CD8-positive, alpha-beta memory T cell (primary cell): ENCODE results near the gene AMH. TPM values are rescaled to one million over a fixed set of nuclear protein-coding genes. Genes with fewer than 3 reads are reported as not detected.

Experiments used
- CTCF ChIA-PET: fragments of 350-600 bp; sonication (Branson Sonifier 250); formaldehyde crosslinking; loops from one replicate; lab custom pipeline; 2021; ENCODE audit warnings: antibody characterized with exemption; lab: Charles Lee
- POLR2A ChIA-PET: fragments of 350-600 bp; sonication (Branson Sonifier 250); formaldehyde crosslinking; loops from one replicate; lab custom pipeline; 2021; ENCODE audit warnings: antibody characterized with exemption; lab: Charles Lee
- DNase-seq, 5 donors: peaks; one replicate each; pipeline versions ENCODE4 v3.0.0 to v3.0.0-alpha.2; 2020 to 2022; ENCODE audit warnings: mixed read lengths in 1 of 5
- H3K27ac ChIP-seq: one replicate; pipeline ENCODE4 v1.7.0; 2013; ENCODE audit warnings: low read depth, mild to moderate bottlenecking, low read length, moderate library complexity
- H3K27me3 ChIP-seq: 2 replicates; pipeline ENCODE4 v1.7.0; 2013; ENCODE audit warnings: low read length, mild to moderate bottlenecking; ENCODE audit not compliant: insufficient read depth, poor library complexity, severe bottlenecking
- H3K36me3 ChIP-seq: 2 replicates; pipeline ENCODE4 v1.7.0; 2013; ENCODE audit warnings: mild to moderate bottlenecking, low read length, moderate library complexity; ENCODE audit not compliant: insufficient read depth
- H3K4me1 ChIP-seq: 2 replicates; pipeline ENCODE4 v1.7.0; 2013; ENCODE audit warnings: mild to moderate bottlenecking, low read length, moderate library complexity; ENCODE audit not compliant: insufficient read depth
- H3K4me3 ChIP-seq: 2 replicates; pipeline ENCODE4 v1.7.0; 2013; ENCODE audit warnings: mild to moderate bottlenecking, low read length
- H3K9me3 ChIP-seq: 2 replicates; pipeline ENCODE4 v1.7.0; 2013; ENCODE audit warnings: mild to moderate bottlenecking, low read length
- H3K27ac Mint-ChIP-seq, 8 donors: one replicate each; pipeline ENCODE4 v1.8.0; 2020 to 2021; ENCODE audit warnings: mixed read lengths in 8 of 8, mild to moderate bottlenecking in 6 of 8, inconsistent platforms in 3 of 8, moderate library complexity in 3 of 8
- H3K27me3 Mint-ChIP-seq, 2 donors: one replicate each; pipeline ENCODE4 v1.8.0; 2020 to 2021; ENCODE audit warnings: mixed read lengths in 2 of 2, mild to moderate bottlenecking in 1 of 2, moderate library complexity in 1 of 2
- H3K36me3 Mint-ChIP-seq, 3 donors: one replicate each; pipeline ENCODE4 v1.8.0; 2020 to 2021; ENCODE audit warnings: mixed read lengths in 3 of 3, inconsistent platforms in 1 of 3, mild to moderate bottlenecking in 1 of 3
- H3K4me1 Mint-ChIP-seq, 3 donors: one replicate each; pipeline ENCODE4 v1.8.0; 2020 to 2021; ENCODE audit warnings: mixed read lengths in 3 of 3, inconsistent platforms in 1 of 3, mild to moderate bottlenecking in 1 of 3
- H3K4me3 Mint-ChIP-seq, 7 donors: one replicate each; pipeline ENCODE4 v1.8.0; 2020 to 2021; ENCODE audit warnings: mixed read lengths in 7 of 7, mild to moderate bottlenecking in 6 of 7, moderate library complexity in 4 of 7, inconsistent platforms in 2 of 7
- H3K9me3 Mint-ChIP-seq, 5 donors: one replicate each; pipeline ENCODE4 v1.8.0; 2020 to 2022; ENCODE audit warnings: mixed read lengths in 5 of 5, mild to moderate bottlenecking in 3 of 5, moderate library complexity in 2 of 5, inconsistent platforms in 1 of 5
- polyA plus RNA-seq: library from polyadenylated mRNA; unstranded; fragments of 300-500 nt; fragmentation: Illumina TruSeq; gene quantifications from one replicate; pipeline ENCODE4 v1.2.3, GENCODE V29; 2021
- total RNA-seq, 2 experiments: library from RNA; stranded (reverse); gene quantifications; one replicate each; pipeline ENCODE4 v1.2.3, GENCODE V29; 2021

AMH gene
- total and polyA plus RNA-seq, 3 experiments from 2014 or later: 5.9 to 7.4 TPM; not detected in 1

DNA sequence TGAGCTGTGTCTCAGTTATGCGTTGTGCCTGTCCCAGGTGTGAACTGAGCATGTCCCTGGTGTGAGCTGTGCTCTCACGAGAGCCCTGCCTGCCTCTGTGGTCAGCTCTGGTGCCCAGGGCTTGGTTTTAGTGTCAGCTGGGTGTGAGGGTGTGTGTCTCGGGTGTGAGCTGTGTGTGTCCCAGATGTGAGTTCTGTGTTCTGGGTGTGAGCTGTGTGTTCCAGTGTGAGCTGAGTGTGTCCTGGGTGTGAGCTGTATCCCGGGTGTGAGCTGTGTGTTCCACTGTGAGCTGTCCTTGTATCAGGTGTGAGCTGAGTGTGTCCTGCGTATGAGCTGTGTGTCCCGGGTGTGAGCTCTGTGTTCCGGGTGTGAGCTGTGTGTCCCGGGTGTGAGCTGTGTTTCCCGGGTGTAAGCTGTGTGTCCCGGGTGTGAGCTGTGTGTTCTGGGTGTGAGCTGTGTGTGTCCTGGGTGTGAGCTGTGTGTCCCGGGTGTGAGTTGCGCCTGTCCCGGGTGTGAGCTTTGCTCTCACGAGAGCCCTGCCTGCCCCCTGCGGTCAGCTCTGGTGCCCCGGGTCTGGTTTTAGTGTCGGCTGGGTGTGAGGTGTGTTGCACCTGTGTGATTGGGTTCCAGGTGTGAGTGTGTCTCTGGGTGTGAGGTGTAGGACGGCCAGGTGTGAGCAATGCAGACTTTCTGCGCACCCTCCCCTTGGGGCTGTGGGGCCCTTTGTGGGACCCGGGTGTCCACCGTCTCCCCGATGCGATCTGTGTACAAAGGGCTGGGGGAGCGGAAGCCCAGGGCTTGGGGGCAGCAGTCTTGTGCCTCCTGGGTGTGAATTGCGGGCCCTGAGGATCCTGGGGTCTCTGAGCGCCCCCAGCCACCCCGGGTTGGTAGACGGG lies 39.9 kb downstream of the AMH start:
- H3K4me1 Mint-ChIP-seq: peaks cover 16 to 40% (median 20%) of the 10 kb centered on the region in 3 donors
- CTCF ChIA-PET: interaction anchor here (0.9 to 2.9 kb wide), 7 partner anchors 11 to 30 kb away, joined by 3 to 33 read pairs (median 5); no protein-coding TSS in a partner anchor
- POLR2A ChIA-PET: interaction anchor here (0.6 to 1.8 kb wide), 8 partner anchors 13 to 53 kb away, joined by 3 to 11 read pairs (median 5); no protein-coding TSS in a partner anchor
- H3K4me3 Mint-ChIP-seq: peak overlapping the region; percentile 86 to 95 (median 89)
- Histone ChIP-seq H3K27ac (peak overlapping the region; percentile 36), H3K4me1 (peaks cover 18% of the 10 kb centered on the region), H3K4me3 (peak overlapping the region; percentile 81), H3K9me3 (no peaks in the 10 kb centered on the region), H3K27me3 (no peaks in the 10 kb centered on the region), H3K36me3 (no peaks in the 10 kb centered on the region)
- H3K27me3 Mint-ChIP-seq: peaks cover 0 to 12% of the 10 kb centered on the region in 2 donors
- H3K36me3 Mint-ChIP-seq: peaks cover 0 to 16% (median 0%) of the 10 kb centered on the region in 3 donors
- H3K9me3 Mint-ChIP-seq: no peaks in the 10 kb centered on the region
- no peak for DNase-seq
- peak overlapping the region; percentile 59 to 88 (median 79) for H3K27ac Mint-ChIP-seq

DNA sequence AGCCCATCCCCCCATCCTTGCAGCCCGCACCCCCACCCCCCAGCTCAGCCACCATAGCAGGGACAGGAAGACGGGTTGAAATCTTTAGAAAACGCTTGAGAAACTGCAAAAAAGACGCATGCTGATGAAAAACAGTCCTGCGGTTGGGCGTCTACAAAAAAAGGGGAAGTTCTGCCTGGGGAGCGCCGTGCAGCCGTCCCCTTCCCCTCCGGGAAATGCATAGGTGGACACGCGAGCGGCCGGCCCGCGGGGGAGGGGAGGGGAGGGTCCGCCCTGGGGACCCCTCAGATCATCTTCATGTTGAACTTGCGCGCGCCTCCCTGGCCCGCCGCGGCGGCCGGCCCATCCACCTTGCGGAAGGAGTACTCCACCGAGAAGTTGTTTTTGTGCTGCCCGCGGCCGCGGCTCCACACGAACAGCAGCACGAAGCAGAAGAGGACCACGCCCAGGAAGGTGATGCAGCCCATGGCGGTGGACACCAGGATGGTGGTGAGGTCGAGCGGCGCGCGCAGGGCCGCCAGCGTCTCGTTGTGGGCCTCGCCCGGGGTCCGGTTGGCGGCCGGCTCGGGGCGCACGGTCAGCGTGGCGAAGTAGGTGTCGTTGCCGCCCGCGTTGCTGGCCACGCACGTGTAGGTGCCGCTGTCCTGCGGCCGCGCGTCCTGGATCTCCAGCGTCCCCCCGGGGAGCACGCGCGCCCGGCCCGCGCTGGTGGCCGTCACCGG lies 40.8 kb downstream of the AMH start:
- Histone ChIP-seq H3K27me3 (no peaks in the 10 kb centered on the region), H3K4me3 (peak overlapping the region; percentile 81), H3K9me3 (no peaks in the 10 kb centered on the region), H3K36me3 (no peaks in the 10 kb centered on the region), H3K27ac (peak overlapping the region; percentile 36), H3K4me1 (peaks cover 18% of the 10 kb centered on the region)
- DNase-seq: peak in 3 of 5 donors; percentile 59 to 79 (median 68)
- Mint-ChIP-seq H3K36me3 (peaks cover 0 to 16% (median 0%) of the 10 kb centered on the region in 3 donors), H3K27me3 (peaks cover 0 to 12% of the 10 kb centered on the region in 2 donors), H3K4me3 (peak overlapping the region; percentile 86 to 95 (median 89)), H3K9me3 (no peaks in the 10 kb centered on the region), H3K4me1 (peaks cover 16 to 41% (median 21%) of the 10 kb centered on the region in 3 donors), H3K27ac (peak overlapping the region in 6 of 8 donors; percentile 58 to 83 (median 73))
- CTCF ChIA-PET: interaction anchor here (1.5 to 2.9 kb wide), 4 partner anchors 11 to 25 kb away, joined by 4 to 33 read pairs (median 6); no protein-coding TSS in a partner anchor
- POLR2A ChIA-PET: interaction anchor here (0.6 to 1.8 kb wide), 9 partner anchors 8 to 54 kb away, joined by 3 to 11 read pairs (median 5); partner anchors contain the start of gene PEAK3

DNA sequence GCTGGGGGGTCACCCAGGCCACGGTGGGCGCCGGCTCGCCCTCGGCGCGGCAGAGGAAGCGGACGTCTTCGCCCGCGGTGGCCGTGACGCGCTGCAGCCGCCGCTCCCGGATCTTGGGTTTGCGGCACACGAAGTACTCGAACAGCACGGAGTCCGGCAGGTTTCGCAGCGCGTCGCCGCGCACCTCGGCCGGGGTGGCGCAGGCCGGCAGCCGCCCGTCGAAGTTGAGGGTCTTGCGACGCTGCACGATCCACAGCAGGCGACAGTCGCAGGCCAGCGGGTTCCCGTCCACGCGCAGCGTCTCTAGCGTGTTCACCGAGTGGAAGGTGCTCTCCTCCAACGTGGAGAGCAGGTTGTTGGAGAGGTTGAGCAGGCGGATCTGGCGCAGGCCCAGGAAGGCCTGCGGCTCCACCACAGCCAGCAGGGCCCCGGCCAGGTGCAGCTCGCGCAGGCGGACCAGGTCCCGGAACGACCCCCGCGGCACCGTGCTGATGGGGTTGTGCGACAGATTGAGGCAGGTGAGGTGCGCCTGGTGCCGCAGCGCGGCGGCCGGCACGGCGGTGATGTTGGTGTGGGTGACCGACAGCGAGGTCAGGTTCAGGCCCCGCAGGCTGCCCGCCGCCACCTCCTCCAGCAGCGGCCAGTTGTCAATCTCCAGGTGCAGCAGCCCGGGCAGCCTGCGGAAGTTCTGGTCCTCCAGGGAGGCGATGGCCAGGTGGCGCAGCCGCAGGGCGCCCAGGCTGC lies 41.5 kb downstream of the AMH start:
- ChIA-PET CTCF (interaction anchor here (1.3 kb wide), 1 partner anchor 25 kb away, joined by 3 read pairs; no protein-coding TSS in a partner anchor), POLR2A (interaction anchor here (0.5 to 1.0 kb wide), 2 partner anchors 9 to 304 kb away, joined by 3 to 5 read pairs; partner anchors contain the start of gene PEAK3)
- Histone ChIP-seq H3K27me3 (no peaks in the 10 kb centered on the region), H3K9me3 (no peaks in the 10 kb centered on the region), H3K4me3 (peak overlapping the region; percentile 81), H3K27ac (peak overlapping the region; percentile 36), H3K4me1 (peaks cover 18% of the 10 kb centered on the region), H3K36me3 (no peaks in the 10 kb centered on the region)
- H3K27ac Mint-ChIP-seq: peak overlapping the region in 2 of 8 donors; percentile 22 to 59
- peaks cover 0 to 20% (median 2%) of the 10 kb centered on the region in 3 donors for H3K36me3 Mint-ChIP-seq
- H3K4me3 Mint-ChIP-seq: peak overlapping the region; percentile 63 to 81 (median 74)
- H3K4me1 Mint-ChIP-seq: peaks cover 16 to 44% (median 24%) of the 10 kb centered on the region in 3 donors
- peak in 2 of 5 donors; percentile 34 to 43 for DNase-seq
- H3K9me3 Mint-ChIP-seq: no peaks in the 10 kb centered on the region
- H3K27me3 Mint-ChIP-seq: peaks cover 0 to 12% of the 10 kb centered on the region in 2 donors

DNA sequence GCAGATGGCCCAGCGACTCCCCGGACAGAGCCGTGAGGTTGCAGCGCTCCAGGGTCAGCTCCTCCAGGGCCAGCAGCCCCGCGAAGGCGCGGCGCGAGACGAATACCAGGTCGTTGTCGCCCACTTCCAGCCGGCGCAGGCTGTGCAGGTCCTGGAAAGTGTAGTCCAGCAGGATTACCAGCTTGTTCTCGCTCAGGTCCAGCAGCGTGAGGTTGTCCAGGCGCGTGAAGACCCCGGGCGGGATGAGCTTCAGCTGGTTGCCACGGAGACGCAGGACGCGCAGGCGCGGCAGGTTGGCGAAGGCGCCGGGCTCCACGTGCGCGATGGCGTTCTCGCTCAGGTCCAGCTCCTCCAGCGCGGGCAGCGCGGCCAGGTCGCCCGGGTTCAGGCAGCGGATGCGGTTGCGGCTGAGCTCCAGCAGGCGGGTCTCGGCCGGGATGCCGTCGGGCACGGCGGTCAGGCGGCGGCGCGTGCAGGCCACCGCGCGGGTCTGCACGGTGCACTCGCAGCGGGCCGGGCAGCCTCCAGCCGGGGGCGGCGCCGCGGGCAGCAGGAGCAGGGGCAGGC lies 42.1 kb downstream of the AMH start:
- Mint-ChIP-seq H3K27ac (no peak overlapping the region), H3K4me3 (peak overlapping the region in 4 of 7 donors; percentile 63 to 81 (median 77)), H3K9me3 (no peaks in the 10 kb centered on the region), H3K36me3 (peaks cover 0 to 20% (median 2%) of the 10 kb centered on the region in 3 donors), H3K4me1 (peaks cover 16 to 44% (median 24%) of the 10 kb centered on the region in 3 donors), H3K27me3 (peaks cover 0 to 12% of the 10 kb centered on the region in 2 donors)
- peak overlapping the region; percentile 81 for H3K4me3 ChIP-seq
- POLR2A ChIA-PET: interaction anchor here (1.0 kb wide), 1 partner anchor 9 kb away, joined by 3 read pairs; the partner anchor contains the start of gene PEAK3
- CTCF ChIA-PET: interaction anchor here (1.2 to 1.3 kb wide), 3 partner anchors 17 to 24 kb away, joined by 3 to 5 read pairs (median 5); no protein-coding TSS in a partner anchor
- H3K27me3 ChIP-seq: no peaks in the 10 kb centered on the region
- no peak for DNase-seq
- H3K4me1 ChIP-seq: peaks cover 18% of the 10 kb centered on the region
- H3K27ac ChIP-seq: no peak overlapping the region
- H3K9me3 ChIP-seq: no peaks in the 10 kb centered on the region
- H3K36me3 ChIP-seq: no peaks in the 10 kb centered on the region

DNA sequence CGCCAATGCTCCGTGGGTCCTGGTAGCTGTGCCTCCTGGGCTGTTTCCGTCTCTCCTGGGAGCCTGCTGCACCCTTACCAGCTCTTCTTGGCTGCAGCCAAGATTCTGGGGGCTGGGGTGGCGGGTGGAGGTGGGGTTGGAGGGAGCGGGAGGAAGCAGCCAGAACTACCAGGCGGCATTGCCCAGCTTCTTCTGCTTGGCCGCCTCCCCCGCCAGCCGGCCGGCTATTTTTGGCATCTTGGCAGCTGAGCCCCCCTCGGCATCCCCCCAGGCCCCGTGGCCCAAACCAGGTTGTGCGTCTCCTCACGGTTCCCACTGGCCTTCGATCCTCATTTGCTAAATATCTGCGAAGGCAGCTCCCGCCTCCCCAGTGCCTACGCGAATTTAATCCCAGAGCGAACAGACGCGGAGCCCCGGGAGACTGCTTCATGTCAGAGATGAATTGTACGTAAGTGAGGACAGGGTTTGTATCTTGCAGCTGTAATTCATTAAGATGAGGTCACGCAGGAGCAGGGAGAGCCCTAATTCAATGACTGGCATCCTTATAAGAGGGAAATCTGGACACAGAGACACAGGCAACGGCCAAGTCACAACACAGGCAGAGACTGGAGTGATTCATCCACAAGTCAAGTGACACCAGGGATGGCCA lies 45.7 kb downstream of the AMH start:
- POLR2A ChIA-PET: interaction anchor here (0.6 kb wide), 1 partner anchor 59 kb away, joined by 3 read pairs; the partner anchor contains the start of gene PLEKHJ1
- no peak overlapping the region for H3K4me3 ChIP-seq

DNA sequence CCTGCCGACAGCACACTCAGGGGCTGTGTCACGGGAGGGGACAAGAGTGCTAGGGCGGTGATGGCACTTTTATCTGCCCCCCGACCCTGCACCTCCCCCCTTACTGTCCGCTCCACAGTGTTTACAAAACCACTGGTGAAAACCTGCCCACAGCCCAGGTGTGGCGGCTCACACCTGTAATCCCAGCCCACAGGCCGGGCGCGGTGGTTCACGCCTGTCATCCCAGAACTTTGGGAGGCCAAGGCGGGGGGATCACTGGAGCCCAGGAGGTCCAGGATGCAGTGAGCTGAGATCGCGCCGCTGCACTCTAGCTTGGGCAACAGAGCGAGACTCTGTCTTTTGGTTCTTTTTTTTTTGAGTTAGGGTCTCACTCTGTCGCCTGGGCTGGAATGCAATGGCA lies 47.0 kb downstream of the AMH start:
- H3K4me1 Mint-ChIP-seq: peaks cover 0 to 17% (median 7%) of the 10 kb centered on the region in 3 donors
- ChIA-PET CTCF (interaction anchor here (1.4 kb wide), 1 partner anchor 32 kb away, joined by 3 read pairs; no protein-coding TSS in a partner anchor), POLR2A (no interaction called here)
- H3K9me3 Mint-ChIP-seq: no peaks in the 10 kb centered on the region
- H3K27me3 Mint-ChIP-seq: peaks cover 0 to 4% of the 10 kb centered on the region in 2 donors
- H3K27ac Mint-ChIP-seq: no peak overlapping the region
- H3K36me3 Mint-ChIP-seq: peaks cover 0 to 13% (median 2%) of the 10 kb centered on the region in 3 donors
- no peak for DNase-seq
- Histone ChIP-seq H3K4me1 (peaks cover 2% of the 10 kb centered on the region), H3K9me3 (no peaks in the 10 kb centered on the region), H3K36me3 (no peaks in the 10 kb centered on the region), H3K27ac (no peak overlapping the region), H3K27me3 (no peaks in the 10 kb centered on the region), H3K4me3 (no peak overlapping the region)
- H3K4me3 Mint-ChIP-seq: no peak overlapping the region

More for the DNA sequence above, 45.7 kb downstream of the AMH start:
- Histone ChIP-seq H3K9me3 (no peaks in the 10 kb centered on the region), H3K27ac (no peak overlapping the region), H3K4me1 (peaks cover 6% of the 10 kb centered on the region), H3K27me3 (no peaks in the 10 kb centered on the region), H3K36me3 (no peaks in the 10 kb centered on the region)
- H3K4me1 Mint-ChIP-seq: peaks cover under 1 to 26% (median 9%) of the 10 kb centered on the region in 3 donors
- H3K27me3 Mint-ChIP-seq: peaks cover 0 to 4% of the 10 kb centered on the region in 2 donors
- no peaks in the 10 kb centered on the region for H3K9me3 Mint-ChIP-seq
- peaks cover 0 to 18% (median 2%) of the 10 kb centered on the region in 3 donors for H3K36me3 Mint-ChIP-seq
- DNase-seq: no peak
- CTCF ChIA-PET: interaction anchor here (0.8 to 1.4 kb wide), 2 partner anchors 20 to 33 kb away, joined by 3 read pairs; no protein-coding TSS in a partner anchor
- H3K27ac Mint-ChIP-seq: peak overlapping the region in 2 of 8 donors; percentile 43 to 63
- peak overlapping the region in 1 of 7 donors; percentile 6 for H3K4me3 Mint-ChIP-seq
